Adrenal gland (tissue), 5 donors: ENCODE results near the gene TGFBR3.

Experiments
- POLR2A ChIP-seq, 2 donors: fragments of 450-650 bp; IDR thresholded peaks; one replicate each; pipeline ENCODE4 v1.6.1; 2017; ENCODE audit warnings: antibody characterized with exemption in 2 of 2, mild to moderate bottlenecking in 2 of 2, moderate library complexity in 1 of 2
- TF ChIP-seq, protein P1 (sequence below), 6 experiments: fragments of 450-650 bp in 4 of 6; fragments of 200-600 bp in 2 of 6; sonication (generic) in 1 of 6; IDR thresholded peaks; 1 replicate in 5 of 6; 2 replicates in 1 of 6; pipeline versions ENCODE4 v1.5.1 to v1.8.0; 2016 to 2021; ENCODE audit warnings: antibody characterized with exemption in 6 of 6, mild to moderate bottlenecking in 2 of 6, moderate library complexity in 1 of 6
- donor health status: DM: no; HTN: no; CAD: no.

DNA sequence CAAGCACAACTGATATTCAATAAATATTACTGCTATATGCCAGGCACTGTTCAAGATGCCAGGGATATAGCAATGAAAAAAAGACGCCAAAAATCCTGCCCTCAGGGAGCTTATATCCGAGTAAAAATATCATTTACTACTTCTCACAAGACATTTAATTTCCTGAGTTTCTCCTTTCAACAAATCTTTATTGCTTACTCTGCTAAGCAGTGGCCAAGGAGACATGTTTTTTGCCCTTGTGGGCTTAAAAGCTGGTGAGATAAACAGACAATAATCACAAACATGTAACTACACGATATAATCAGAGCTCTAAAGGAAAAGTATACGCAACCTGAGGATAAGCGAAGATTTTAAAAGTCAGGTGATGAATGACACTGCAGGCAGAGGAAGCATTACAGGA lies 19.5 kb downstream of the TGFBR3 start:
- no peak for TF ChIP-seq POLR2A (IDR thresholded peaks at IDR 0.05)
- TF ChIP-seq, protein P1, sequence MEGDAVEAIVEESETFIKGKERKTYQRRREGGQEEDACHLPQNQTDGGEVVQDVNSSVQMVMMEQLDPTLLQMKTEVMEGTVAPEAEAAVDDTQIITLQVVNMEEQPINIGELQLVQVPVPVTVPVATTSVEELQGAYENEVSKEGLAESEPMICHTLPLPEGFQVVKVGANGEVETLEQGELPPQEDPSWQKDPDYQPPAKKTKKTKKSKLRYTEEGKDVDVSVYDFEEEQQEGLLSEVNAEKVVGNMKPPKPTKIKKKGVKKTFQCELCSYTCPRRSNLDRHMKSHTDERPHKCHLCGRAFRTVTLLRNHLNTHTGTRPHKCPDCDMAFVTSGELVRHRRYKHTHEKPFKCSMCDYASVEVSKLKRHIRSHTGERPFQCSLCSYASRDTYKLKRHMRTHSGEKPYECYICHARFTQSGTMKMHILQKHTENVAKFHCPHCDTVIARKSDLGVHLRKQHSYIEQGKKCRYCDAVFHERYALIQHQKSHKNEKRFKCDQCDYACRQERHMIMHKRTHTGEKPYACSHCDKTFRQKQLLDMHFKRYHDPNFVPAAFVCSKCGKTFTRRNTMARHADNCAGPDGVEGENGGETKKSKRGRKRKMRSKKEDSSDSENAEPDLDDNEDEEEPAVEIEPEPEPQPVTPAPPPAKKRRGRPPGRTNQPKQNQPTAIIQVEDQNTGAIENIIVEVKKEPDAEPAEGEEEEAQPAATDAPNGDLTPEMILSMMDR (IDR thresholded peaks at IDR 0.05): no peak
